SK-N-SH (cell line): ENCODE results near the gene RNASE8. TPM values are rescaled to one million over a fixed set of nuclear protein-coding genes. Genes with fewer than 3 reads are reported as not detected.
A peak's percentile ranks its signal among the peaks of the same experiment; 100 is the strongest.

ENCODE experiments used
- CTCF ChIA-PET: fragments of 300-600, 350-600 bp; formaldehyde crosslinking; extraction: SDS; loops from one replicate; lab custom pipeline; 2021; lab: Yijun Ruan, JAX
- POLR2A ChIA-PET: fragments of 350-600 bp; sonication (Branson Sonifier 250); formaldehyde crosslinking; extraction: SDS; loops from one replicate; lab custom pipeline; 2020; ENCODE audit warnings: antibody characterized with exemption, inconsistent platforms; lab: Yijun Ruan, JAX
- DNase-seq: peaks from one replicate; pipeline ENCODE4 v3.0.0; 2012
- H2AFZ ChIP-seq: fragments of 200-600 bp; sonication (generic); 2 replicates; pipeline ENCODE4 v1.8.1; 2016; ENCODE audit warnings: antibody characterized with exemption, mild to moderate bottlenecking, low read depth
- H3F3A ChIP-seq: fragments of 200-600 bp; sonication (generic); replicated peaks from 2 replicates; pipeline ENCODE3; 2016; ENCODE audit warnings: antibody characterized with exemption, mild to moderate bottlenecking; ENCODE audit not compliant: insufficient read depth
- H3K27ac ChIP-seq, 2 experiments: fragments of 200-500 bp in 1 of 2; fragments of 200-600 bp in 1 of 2; sonication (Bioruptor generic) in 1 of 2; sonication (generic), shearing (Covaris generic) in 1 of 2; 2 replicates each; pipeline versions ENCODE4 v1.5.1 to v1.6.1; 2014 to 2016; ENCODE audit warnings: low read depth in 2 of 2, inconsistent platforms in 1 of 2, low read length in 1 of 2, mild to moderate bottlenecking in 1 of 2, mixed read lengths in 1 of 2
- H3K27me3 ChIP-seq: fragments of 200-600 bp; sonication (generic), shearing (Covaris generic); 2 replicates; pipeline ENCODE4 v1.6.1; 2016; ENCODE audit warnings: mixed run types; ENCODE audit not compliant: insufficient read depth
- H3K36me3 ChIP-seq, 2 experiments: fragments of 200-500 bp in 1 of 2; fragments of 200-600 bp in 1 of 2; sonication (Bioruptor generic) in 1 of 2; sonication (generic) in 1 of 2; replicated peaks in 1 of 2; 2 replicates each; pipeline versions ENCODE3 to v1.5.1; 2014 to 2016; ENCODE audit warnings: low read length in 1 of 2, mild to moderate bottlenecking in 1 of 2; ENCODE audit not compliant: insufficient read depth in 2 of 2, control insufficient read depth in 1 of 2
- H3K4me1 ChIP-seq, 2 experiments: fragments of 200-500 bp in 1 of 2; fragments of 200-600 bp in 1 of 2; sonication (Bioruptor generic) in 1 of 2; sonication (generic), shearing (Covaris generic) in 1 of 2; 2 replicates each; pipeline versions ENCODE4 v1.5.1 to v1.6.1; 2014 to 2016; ENCODE audit warnings: low read depth in 1 of 2, low read length in 1 of 2, mixed run types in 1 of 2; ENCODE audit not compliant: insufficient read depth in 2 of 2, control insufficient read depth in 1 of 2
- H3K4me2 ChIP-seq: fragments of 200-600 bp; sonication (generic), shearing (Covaris generic); 2 replicates; pipeline ENCODE4 v1.6.1; 2017; ENCODE audit warnings: mixed run types
- H3K4me3 ChIP-seq, 2 experiments: fragments of 200-500 bp in 1 of 2; fragments of 200-600 bp in 1 of 2; sonication (Bioruptor generic) in 1 of 2; sonication (generic), shearing (Covaris generic) in 1 of 2; 2 replicates each; pipeline versions ENCODE4 v1.5.1 to v1.8.1; 2014 to 2016; ENCODE audit warnings: low read depth in 2 of 2, inconsistent platforms in 1 of 2, low read length in 1 of 2, mild to moderate bottlenecking in 1 of 2, mixed read lengths in 1 of 2, moderate library complexity in 1 of 2
- H3K79me2 ChIP-seq: fragments of 200-600 bp; sonication (generic); 2 replicates; pipeline ENCODE4 v1.8.1; 2017; ENCODE audit warnings: mild to moderate bottlenecking; ENCODE audit not compliant: insufficient read depth
- H3K9ac ChIP-seq: fragments of 200-600 bp; sonication (generic); 2 replicates; pipeline ENCODE4 v1.6.1; 2017; ENCODE audit warnings: mixed run types
- H3K9me2 ChIP-seq: fragments of 200-600 bp; sonication (generic); 2 replicates; pipeline ENCODE4 v1.6.1; 2017; ENCODE audit warnings: mixed run types
- H3K9me3 ChIP-seq: fragments of 200-600 bp; sonication (generic); 2 replicates; pipeline ENCODE4 v1.6.1; 2017; ENCODE audit warnings: mixed run types, mild to moderate bottlenecking, moderate library complexity
- H4K20me1 ChIP-seq: fragments of 200-600 bp; sonication (generic); 2 replicates; pipeline ENCODE4 v1.6.1; 2017; ENCODE audit warnings: mild to moderate bottlenecking, mixed run types; ENCODE audit not compliant: insufficient read depth
- CTCF ChIP-seq: fragments of 200-600 bp; sonication (generic); IDR thresholded peaks from 2 replicates; pipeline ENCODE4 v1.6.1; 2017; ENCODE audit warnings: antibody characterized with exemption, mild to moderate bottlenecking, moderate library complexity
- EZH2phosphoT487 ChIP-seq: fragments of 200-600 bp; sonication (generic); IDR thresholded peaks from 2 replicates; pipeline ENCODE4 v1.6.1; 2017; ENCODE audit warnings: low read depth, mixed run types, mild to moderate bottlenecking, antibody characterized with exemption, moderate library complexity, borderline replicate concordance
- FOSL2 ChIP-seq: IDR thresholded peaks from 2 replicates; pipeline ENCODE4 v1.4.0; 2012; ENCODE audit warnings: low read depth, mild to moderate bottlenecking, moderate library complexity, borderline replicate concordance
- FOXJ3 ChIP-seq: sonication (generic); formaldehyde crosslinking; IDR thresholded peaks from 2 replicates; pipeline ENCODE4 v1.5.1; 2020; ENCODE audit warnings: mild to moderate bottlenecking, missing genetic modification reagents
- GABPA ChIP-seq: IDR thresholded peaks from 2 replicates; pipeline ENCODE4 v1.4.0; 2012; ENCODE audit warnings: low read depth, mild to moderate bottlenecking
- MXI1 ChIP-seq: IDR thresholded peaks from 2 replicates; pipeline ENCODE4 v1.6.1; 2012; ENCODE audit warnings: mild to moderate bottlenecking, low read depth, low read length, improper control_type of control experiment
- NRF1 ChIP-seq: IDR thresholded peaks from 2 replicates; pipeline ENCODE4 v1.6.1; 2012; ENCODE audit warnings: low read depth, mild to moderate bottlenecking, low read length
- PBX3 ChIP-seq: IDR thresholded peaks from 2 replicates; pipeline ENCODE4; 2012
- RAD21 ChIP-seq: IDR thresholded peaks from 2 replicates; pipeline ENCODE4 v1.6.1; 2012; ENCODE audit warnings: mild to moderate bottlenecking, low read length
- RCOR1 ChIP-seq: fragments of 150-350 bp; IDR thresholded peaks from 2 replicates; pipeline ENCODE4 v1.6.1; 2017; ENCODE audit warnings: antibody characterized with exemption, low read length
- RFX5 ChIP-seq: IDR thresholded peaks from 2 replicates; pipeline ENCODE4 v1.6.1; 2012; ENCODE audit warnings: mild to moderate bottlenecking, improper control_type of control experiment, low read length
- SIN3A ChIP-seq: IDR thresholded peaks from 2 replicates; pipeline ENCODE4 v1.6.1; 2012; ENCODE audit warnings: low read depth, mild to moderate bottlenecking, low read length, moderate library complexity, borderline replicate concordance
- SMC3 ChIP-seq: IDR thresholded peaks from 2 replicates; pipeline ENCODE4 v1.6.1; 2012; ENCODE audit warnings: low read depth, low read length, improper control_type of control experiment
- TCF12 ChIP-seq: IDR thresholded peaks from 2 replicates; pipeline ENCODE4 v1.4.0; 2012
- TEAD4 ChIP-seq: IDR thresholded peaks from 2 replicates; pipeline ENCODE4 v1.4.0; 2012; ENCODE audit warnings: mild to moderate bottlenecking, borderline replicate concordance; ENCODE audit not compliant: insufficient read depth
- USF1 ChIP-seq: IDR thresholded peaks from 2 replicates; pipeline ENCODE4 v1.4.0; 2012; ENCODE audit warnings: low read depth, borderline replicate concordance
- YY1 ChIP-seq: IDR thresholded peaks from 2 replicates; pipeline ENCODE4 v1.4.0; 2012; ENCODE audit warnings: low read depth, mild to moderate bottlenecking
- WGBS: methylation state at CpG from one replicate; pipeline ENCODE4 v1.1.6; 2017; ENCODE audit warnings: low lambda C conversion rate; 5-methylcytosine and 5-hydroxymethylcytosine counted together
- polyA plus RNA-seq, 3 experiments: library from polyadenylated mRNA; depleted of rRNA; stranded (reverse); fragments of >200 nt; gene quantifications; 2 replicates each; pipeline ENCODE4 v1.2.3, GENCODE V29; 2012

Gene RNASE8
- polyA plus RNA-seq, 1 of the 3 experiments (the other 2 are of a cell fraction): not detected

GRCh38 chr14:21023817-21024584 is 33.6 kb upstream of the RNASE8 start (continued):
- TF ChIP-seq USF1: no peak

- peak; percentile 95 for DNase-seq
- H4K20me1 ChIP-seq: no peaks in the 10 kb centered on the region
- H3K27me3 ChIP-seq: peaks cover 4% of the 10 kb centered on the region; the same call in 1 of the 2 replicates
- H3K9ac ChIP-seq: peak within 1 kb of the TSS; percentile 31; the same call in 1 of the 2 replicates
- H3K4me1 ChIP-seq: peaks cover 0 to 10% of the 10 kb centered on the region in 2 experiments; a peak in 1 of 4 replicates
- no peak for TF ChIP-seq TCF12
- TF ChIP-seq MXI1: 0 out of 2 replicates have a peak, but pooled peaks have one; percentile 15
- no peak for TF ChIP-seq TEAD4
- TF ChIP-seq RAD21: no peak
- TF ChIP-seq, all 33 proteins: peak for 1
- Histone ChIP-seq H2AFZ (peak within 1 kb of the TSS; percentile 91), H3K79me2 (no peaks in the 10 kb centered on the region), H3K9me2 (no peaks in the 10 kb centered on the region), H3K4me3 (peak within 1 kb of the TSS; percentile 56 to 68), H3K27ac (peak within 1 kb of the TSS in 1 of 2 experiments; percentile 55; a peak in 1 of 4 replicates), H3K9me3 (no peaks in the 10 kb centered on the region), H3K36me3 (no peaks in the 10 kb centered on the region), H3F3A (no peaks in the 10 kb centered on the region), H3K4me2 (peak within 1 kb of the TSS; percentile 89)
- ChIA-PET POLR2A (interaction anchor here (2.1 kb wide), 1 partner anchor 9 kb away, joined by 11 read pairs; no protein-coding TSS in a partner anchor), CTCF (interaction anchor here (1.0 to 18.2 kb wide), 5 partner anchors 10 to 77 kb away, joined by 3 to 555 read pairs (median 36); partner anchors contain the start of genes RNASE7, TMEM253 and ZNF219)
- 9% methylated on average over 19 of the region's 72 CpGs for WGBS
Measured at GRCh38 chr14:21024585-21025370, 32.8 kb upstream of the RNASE8 start, which contains the start of gene NDRG2. Gene NDRG2 (minus strand): TSS chr14:21025061. CDS start chr14:21023315, 1,746 bp downstream.

- Histone ChIP-seq H3K27me3 (peaks cover 10% of the 10 kb centered on the region; the same call in 1 of the 2 replicates), H3K9me3 (no peaks in the 10 kb centered on the region), H2AFZ (peak overlapping the region; percentile 79), H3K27ac (peak overlapping the region in 1 of 2 experiments; percentile 55; a peak in 1 of 4 replicates), H3K9ac (peak overlapping the region; percentile 31; the same call in 1 of the 2 replicates), H3K9me2 (no peaks in the 10 kb centered on the region), H3K36me3 (no peaks in the 10 kb centered on the region), H3K4me1 (peaks cover 0 to 10% of the 10 kb centered on the region in 2 experiments; a peak in 1 of 4 replicates), H3K4me2 (peak overlapping the region; percentile 89), H4K20me1 (no peaks in the 10 kb centered on the region), H3K4me3 (peak overlapping the region; percentile 56 to 68), H3K79me2 (no peaks in the 10 kb centered on the region), H3F3A (no peaks in the 10 kb centered on the region)
- POLR2A ChIA-PET: interaction anchor here (1.2 kb wide), 1 partner anchor 11 kb away, joined by 4 read pairs; no protein-coding TSS in a partner anchor
- CTCF ChIA-PET: interaction anchor here (0.7 to 18.2 kb wide), 10 partner anchors 8 to 489 kb away, joined by 3 to 555 read pairs (median 10); partner anchors contain the start of genes RNASE7, TMEM253 and ZNF219
- DNase-seq: peak; percentile 63
- WGBS: 24% methylated on average over 37 of the region's 58 CpGs
- no peak for TF ChIP-seq RCOR1
- TF ChIP-seq YY1: no peak
- TF ChIP-seq GABPA: no peak
- TF ChIP-seq SIN3A: no peak
- TF ChIP-seq PBX3: no peak
- TF ChIP-seq EZH2phosphoT487: no peak
- TF ChIP-seq MXI1: no peak
- no peak for TF ChIP-seq NRF1
- TF ChIP-seq FOSL2: no peak
- no peak for TF ChIP-seq FOXJ3 (CRISPR knock-in tag)
- TF ChIP-seq SMC3: no peak
- no peak for TF ChIP-seq RFX5
- TF ChIP-seq CTCF: no peak
Measured at GRCh38 chr14:21025371-21026273, 32.0 kb upstream of the RNASE8 start.
